RKO (cell line): ENCODE results near the gene RANGRF.

ENCODE experiments used
- DNase-seq: peaks from one replicate; pipeline ENCODE4 v3.0.0-alpha.2; 2016; ENCODE audit warnings: low spot score

Gene RANGRF, protein sequence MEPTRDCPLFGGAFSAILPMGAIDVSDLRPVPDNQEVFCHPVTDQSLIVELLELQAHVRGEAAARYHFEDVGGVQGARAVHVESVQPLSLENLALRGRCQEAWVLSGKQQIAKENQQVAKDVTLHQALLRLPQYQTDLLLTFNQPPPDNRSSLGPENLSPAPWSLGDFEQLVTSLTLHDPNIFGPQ

GRCh38 chr17:8288336-8289102 lies at the start of gene RANGRF:
Gene RANGRF (plus strand): TSS chr17:8288670. CDS start chr17:8288789, 119 bp downstream.
- DNase-seq: peak; percentile 87

- DNase-seq: no peak
Observed at GRCh38 chr17:8243827-8244226, 44.6 kb upstream of the RANGRF start.

DNA sequence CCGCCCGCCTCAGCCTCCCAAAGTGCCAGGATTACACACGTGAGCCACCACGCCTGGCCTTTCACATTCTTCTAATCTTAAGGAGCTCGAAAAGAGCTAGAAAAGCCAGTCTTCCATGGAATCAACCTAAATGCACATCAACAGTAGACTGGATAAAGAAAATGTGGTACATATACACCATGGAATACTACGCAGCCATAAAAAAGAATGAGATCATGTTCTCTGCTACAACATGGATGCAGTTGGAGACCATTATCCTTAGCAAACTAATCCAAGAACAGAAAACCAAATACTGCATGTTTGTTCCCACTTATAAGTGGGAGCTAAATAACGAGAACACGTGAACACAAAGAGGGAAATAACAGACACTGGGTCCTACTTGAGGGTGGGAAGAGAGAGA lies 43.7 kb upstream of the RANGRF start:
- DNase-seq: no peak

DNA sequence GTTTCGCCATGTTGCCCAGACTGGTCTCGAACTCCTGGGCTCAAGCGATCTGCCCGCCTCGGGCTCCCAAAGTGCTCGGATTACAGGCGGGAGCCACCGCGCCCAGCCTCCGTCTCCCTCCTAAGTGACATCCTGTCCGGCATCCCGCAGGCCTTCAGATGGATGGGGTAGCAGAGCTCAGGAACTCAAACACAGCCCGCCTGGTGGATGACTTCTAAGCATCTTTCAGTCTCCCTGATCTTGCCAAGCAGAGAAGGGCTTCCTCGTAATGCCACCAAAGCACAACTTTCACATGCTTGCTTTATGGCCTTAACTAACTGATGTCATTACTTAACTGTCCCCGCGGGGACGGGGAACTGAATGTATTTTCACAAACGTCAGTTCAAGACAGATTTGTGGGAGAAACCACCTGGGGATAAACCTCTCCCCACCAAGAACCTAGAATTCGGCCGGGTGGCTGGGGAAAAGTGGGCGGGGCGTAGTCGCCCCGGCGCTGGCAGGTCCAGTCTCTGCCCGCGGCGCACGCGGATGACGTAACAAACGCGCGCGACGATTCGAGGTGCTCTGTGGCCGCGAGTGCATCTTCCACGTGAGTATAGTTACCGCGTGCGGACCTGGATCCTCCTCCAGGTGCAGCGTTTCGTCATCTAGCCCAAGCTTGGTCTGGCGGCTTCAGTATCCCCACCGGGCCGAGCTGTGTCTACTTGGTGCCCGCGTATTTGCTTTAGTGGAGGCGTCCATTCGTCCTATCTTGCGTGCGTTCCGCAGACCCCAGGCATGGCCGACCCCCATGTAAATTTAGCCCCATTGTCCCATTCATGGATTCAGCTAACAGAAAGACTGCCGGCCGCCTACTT lies 39.5 kb upstream of the RANGRF start, which contains the start of gene PFAS:
PFAS (plus strand) TSS at position 539 of the 857 bp plus-strand sequence. CDS start 4,649 bp downstream, outside the sequence.
- peak; percentile 93 for DNase-seq

- DNase-seq: peak; percentile 49
Observed at GRCh38 chr17:8249621-8250500, 38.6 kb upstream of the RANGRF start.

- peak; percentile 32 for DNase-seq
Observed at GRCh38 chr17:8251411-8251810, 37.1 kb upstream of the RANGRF start.

GRCh38 chr17:8253801-8254200 lies 34.7 kb upstream of the RANGRF start:
- no peak for DNase-seq

GRCh38 chr17:8254881-8255280 lies 33.6 kb upstream of the RANGRF start:
- DNase-seq: no peak

DNA sequence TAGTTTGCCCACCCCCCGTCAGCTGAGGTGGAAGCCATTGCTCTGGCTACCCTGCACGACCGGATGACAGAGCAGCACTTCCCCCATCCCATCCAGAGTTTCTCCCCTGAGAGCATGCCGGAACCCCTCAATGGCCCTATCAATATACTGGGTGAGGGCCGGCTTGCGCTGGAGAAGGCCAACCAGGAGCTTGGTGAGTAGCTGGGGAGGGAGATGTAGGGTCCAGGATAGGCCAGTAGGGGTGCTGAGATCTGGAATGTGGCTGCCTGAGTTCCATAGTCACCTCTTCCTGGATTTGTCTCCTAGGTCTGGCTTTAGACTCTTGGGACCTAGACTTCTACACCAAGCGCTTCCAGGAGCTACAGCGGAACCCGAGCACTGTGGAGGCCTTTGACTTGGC lies 33.0 kb upstream of the RANGRF start:
- peak; percentile 27 for DNase-seq

DNA sequence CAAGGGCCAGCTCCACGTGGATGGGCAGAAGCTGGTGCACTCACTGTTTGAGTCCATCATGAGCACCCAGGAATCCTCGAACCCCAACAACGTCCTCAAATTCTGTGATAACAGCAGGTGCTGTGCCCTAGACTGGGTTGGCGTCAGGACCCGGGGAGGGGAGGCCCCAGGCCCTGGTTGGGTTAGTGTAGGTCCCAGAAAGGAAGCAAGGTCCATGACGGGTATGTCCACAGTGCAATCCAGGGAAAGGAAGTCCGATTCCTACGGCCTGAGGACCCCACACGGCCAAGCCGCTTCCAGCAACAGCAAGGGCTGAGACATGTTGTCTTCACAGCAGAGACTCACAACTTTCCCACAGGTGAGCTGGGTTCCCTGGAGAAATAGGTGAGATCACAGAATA lies 32.2 kb upstream of the RANGRF start:
- no peak for DNase-seq

DNA sequence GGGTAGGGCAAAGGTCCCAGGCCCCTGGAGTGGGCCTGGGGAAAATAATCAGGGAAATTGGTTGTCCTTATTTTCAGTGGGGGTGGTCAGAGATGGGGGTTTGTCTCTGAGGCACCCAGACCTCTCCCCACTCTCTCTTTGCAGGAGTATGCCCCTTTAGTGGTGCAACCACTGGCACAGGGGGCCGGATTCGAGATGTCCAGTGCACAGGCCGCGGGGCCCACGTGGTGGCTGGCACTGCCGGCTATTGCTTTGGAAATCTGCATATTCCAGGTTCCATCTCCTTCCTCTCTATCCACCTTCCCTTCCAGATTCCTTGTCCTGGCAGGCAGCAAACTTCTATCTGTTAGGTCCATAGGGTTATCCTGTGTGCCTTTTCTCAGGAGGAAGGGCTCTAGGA lies 31.8 kb upstream of the RANGRF start:
- DNase-seq: no peak

- DNase-seq: no peak
Observed at GRCh38 chr17:8257801-8258200, 30.7 kb upstream of the RANGRF start.

GRCh38 chr17:8264320-8264719 lies 24.1 kb upstream of the RANGRF start:
- no peak for DNase-seq

DNA sequence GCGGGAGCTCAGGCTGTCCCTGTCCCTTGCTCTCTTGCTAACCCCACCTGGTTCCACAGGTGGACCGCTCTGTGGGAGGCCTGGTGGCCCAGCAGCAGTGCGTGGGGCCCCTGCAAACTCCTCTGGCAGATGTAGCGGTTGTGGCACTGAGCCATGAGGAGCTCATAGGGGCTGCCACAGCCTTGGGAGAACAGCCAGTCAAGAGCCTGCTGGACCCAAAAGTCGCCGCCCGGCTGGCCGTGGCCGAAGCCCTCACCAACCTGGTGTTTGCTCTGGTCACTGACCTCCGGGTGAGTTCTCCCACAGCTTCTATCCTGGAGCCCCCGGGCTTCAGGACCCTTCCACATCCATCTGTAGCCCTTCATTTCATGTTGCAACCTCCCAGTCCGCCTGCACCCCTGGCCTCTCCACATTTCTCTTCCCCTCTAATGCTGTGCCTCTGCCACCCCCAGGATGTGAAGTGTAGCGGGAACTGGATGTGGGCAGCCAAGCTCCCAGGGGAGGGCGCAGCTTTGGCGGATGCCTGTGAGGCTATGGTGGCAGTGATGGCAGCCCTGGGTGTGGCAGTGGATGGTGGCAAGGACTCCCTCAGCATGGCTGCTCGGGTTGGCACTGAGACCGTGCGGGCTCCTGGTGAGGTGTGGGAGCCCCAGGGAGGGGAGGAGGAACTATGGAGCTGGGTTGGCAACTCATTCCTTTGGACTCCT lies 23.5 kb upstream of the RANGRF start:
- DNase-seq: no peak

GRCh38 chr17:8266648-8267479 lies 21.6 kb upstream of the RANGRF start:
- no peak for DNase-seq

DNA sequence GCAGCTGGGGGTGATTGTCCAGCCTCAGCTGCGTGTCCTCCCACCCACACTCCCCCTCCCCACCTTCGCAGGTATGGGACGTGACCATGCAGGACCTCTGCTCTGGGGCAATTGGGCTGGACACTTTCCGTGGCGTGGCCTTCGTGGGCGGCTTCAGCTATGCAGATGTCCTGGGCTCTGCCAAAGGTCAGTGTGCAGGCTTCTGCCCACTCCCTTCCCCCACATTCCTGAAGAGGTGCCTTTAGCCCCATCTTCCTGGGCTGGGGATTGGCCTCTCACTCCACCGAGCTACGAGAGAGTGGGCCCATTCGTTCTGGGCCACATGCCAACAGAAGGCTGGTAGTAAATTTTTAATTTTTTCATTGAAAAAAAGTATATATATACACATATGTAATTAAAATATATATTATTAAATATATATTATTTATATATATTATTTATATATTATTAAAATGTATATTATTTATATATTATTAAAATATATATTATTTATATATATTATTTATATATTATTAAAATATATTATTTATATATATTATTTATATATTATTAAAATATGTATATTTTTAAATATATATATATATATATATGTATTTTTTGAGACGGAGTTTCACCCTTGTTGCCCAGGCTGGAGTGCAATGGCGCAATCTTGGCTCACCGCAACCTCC lies 20.9 kb upstream of the RANGRF start:
- DNase-seq: no peak

- DNase-seq: no peak
Observed at GRCh38 chr17:8268550-8269298, 19.7 kb upstream of the RANGRF start.

- no peak for DNase-seq
Observed at GRCh38 chr17:8272421-8272820, 16.0 kb upstream of the RANGRF start.
